GM19452 (cell line): ENCODE data around the gene LUM.

ENCODE experiments used
- ATAC-seq: cut with Tn5 transposase; IDR thresholded peaks from one replicate; pipeline ENCODE4 v1.9.1; 2021; ENCODE audit not compliant: unreplicated experiment

LUM gene

DNA sequence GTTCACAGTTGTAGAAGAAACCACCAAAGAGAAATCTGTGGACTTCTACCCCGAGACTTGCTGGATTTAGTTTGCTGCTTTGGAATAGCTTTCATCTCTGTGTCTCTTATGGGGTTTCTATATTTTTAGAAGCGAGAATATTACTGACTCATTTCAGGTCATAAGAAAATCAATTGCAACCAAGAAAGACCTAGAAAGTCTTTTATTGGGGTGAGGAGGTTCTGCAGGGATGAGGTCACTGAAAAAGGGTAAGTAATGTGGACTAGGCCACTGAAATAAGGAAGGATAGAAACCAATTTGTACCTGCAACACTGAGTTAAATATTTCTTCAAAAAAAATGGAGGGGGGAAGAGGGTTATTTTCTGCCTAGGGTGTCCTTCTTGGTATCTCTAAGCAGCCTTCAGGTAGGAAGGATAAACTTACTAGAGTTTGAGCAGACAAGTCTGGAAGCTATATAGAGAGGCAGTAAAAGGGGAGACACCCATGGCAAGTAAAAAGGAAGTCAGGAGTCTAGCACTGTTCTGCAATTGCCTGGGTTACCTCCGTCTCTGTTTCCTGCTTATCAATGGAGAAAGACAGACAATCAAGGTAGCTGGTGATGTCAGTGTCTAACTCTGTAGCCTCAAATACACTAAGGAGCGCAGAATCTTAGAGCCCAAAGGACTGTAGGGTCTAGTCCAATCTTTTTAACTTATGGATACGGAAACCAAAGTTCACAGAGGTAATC is 33.9 kb downstream of the LUM start:
- no peak for ATAC-seq

DNA sequence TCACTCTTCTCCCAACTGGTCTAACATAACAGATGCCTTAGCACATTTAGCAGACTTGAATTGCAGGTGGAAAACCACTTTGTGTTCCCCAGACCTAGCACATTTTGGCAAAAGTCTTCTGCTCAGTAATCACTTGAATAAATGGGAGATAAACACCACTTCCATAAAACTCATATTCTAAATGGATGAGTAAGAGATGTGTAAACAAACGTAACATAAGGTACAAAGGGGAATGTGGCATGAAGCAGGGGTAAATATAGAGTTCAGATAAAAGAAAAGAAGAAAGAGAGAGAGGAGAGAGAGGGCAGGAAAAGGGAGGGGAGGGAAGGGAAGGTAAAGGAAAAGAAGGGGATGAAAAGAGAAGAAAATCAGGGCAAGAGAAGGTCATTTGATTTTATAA is 36.4 kb downstream of the LUM start:
- ATAC-seq = no peak

DNA sequence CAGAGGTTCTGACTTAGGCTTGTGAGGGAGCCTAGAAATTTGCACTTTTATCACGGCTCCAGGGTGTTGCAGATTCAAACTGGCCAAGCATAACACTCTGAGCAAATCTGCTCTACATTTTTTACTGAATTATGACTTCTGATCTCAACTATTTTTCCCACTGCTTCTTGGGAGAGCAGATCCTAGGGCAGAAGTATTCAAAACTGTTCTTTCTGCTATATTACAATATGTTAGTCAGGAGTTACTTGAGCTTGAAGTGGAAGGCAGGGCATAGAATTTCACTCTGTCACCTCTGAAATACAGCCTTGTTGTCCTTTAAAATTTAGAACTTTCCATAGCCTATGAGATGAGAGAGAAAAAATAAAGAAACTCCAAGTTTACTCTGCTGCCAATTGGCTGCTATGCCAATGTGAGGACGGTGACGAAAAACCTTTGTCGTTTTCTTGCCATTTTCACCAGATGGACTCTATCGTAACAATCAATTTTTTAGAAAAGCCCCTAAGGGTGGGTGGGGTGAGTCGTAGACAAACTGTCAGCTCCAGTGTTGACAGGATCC is 37.1 kb downstream of the LUM start:
- ATAC-seq = no peak

DNA sequence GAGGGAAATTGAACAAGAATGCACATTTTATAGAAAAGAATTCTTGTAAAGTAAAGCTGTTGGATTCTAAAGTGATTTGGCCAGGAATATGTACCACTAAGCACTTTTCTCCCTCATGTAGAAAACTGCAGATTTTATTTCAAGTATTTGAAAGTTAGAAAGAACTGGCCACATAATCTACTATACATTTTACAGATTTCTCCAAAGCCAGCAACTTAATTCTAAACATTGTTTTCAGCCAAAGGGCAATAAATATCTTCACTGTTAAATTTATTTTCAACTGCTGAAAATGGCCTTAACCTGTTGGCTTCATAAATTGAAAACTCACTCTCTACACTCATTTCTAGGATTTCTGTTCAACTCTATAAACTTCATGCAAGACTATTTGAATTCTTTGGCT is 37.9 kb downstream of the LUM start:
- ATAC-seq = no peak

DNA sequence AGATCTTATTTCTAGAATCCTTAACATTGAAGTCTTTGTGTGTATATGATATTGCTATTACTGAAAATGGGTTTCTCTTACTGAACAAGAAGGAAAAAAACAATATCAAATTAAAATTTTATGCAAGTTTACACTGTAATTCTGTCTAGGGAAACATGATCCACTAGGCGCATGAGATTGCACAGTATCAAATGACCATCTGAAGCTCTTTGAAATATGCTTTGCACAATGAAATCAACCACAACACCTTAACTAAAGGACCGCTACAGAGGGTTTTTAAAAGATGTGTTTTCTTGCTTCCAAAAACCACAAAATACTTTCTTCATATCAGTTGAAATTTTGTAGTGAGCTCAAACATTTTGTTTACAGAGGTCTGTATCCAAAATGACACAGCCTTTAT is 38.4 kb downstream of the LUM start:
- ATAC-seq = no peak

DNA sequence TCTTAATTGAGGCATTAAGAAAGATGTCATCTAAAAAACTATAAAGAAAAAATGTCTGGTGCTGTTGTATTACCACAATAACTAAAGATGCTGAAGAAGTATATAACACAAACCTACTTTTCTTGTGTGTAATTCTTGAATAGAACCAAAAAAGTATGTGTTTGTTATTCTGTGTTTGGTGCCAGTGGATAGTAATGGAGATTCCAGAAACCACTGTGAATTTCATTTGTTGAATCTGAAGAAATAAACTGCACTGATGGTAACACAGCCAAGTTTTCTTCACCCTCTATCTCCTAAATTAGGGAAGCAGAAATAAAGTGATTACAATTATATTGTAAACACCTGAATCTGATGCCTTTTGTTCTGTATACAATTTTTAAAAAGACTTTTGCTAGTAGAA is 40.4 kb downstream of the LUM start:
- ATAC-seq = no peak

DNA sequence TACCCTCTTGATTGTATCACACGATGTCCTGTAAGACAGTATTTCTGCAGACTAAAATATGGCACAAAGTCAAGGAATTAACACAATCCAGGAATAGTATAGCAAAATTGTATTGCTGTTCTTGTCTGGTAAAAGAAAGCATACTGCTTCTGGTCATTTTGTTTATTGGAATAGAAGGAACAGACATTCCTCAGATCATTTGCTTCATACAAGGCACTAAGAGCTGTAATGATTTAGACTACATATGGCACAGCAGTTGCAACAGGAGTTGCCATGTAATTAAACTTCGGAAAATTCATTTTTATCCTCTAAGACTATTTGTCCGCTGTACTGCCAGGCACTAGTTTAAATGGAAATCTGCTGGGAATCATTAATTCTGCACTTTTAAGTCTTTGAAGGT is 45.9 kb downstream of the LUM start:
- no peak for ATAC-seq

DNA sequence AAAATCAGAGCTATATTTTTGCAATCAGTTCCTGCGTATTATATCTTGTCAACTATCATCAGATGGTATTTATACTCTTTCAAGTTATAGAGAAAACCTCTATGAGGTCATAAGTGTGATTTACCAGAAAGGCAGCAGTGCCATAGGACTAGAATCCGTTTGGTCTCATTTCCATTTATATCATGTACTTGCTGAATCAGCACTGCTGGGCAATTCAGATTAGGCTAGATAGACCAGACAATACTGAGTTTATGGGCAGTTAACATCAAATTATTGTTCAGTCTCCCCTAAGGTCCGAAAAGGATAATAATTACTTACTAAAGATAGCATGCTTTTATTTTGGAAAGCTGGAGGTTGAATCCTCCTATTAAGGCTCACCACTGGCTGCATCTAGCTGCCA is 46.7 kb downstream of the LUM start:
- no peak for ATAC-seq

DNA sequence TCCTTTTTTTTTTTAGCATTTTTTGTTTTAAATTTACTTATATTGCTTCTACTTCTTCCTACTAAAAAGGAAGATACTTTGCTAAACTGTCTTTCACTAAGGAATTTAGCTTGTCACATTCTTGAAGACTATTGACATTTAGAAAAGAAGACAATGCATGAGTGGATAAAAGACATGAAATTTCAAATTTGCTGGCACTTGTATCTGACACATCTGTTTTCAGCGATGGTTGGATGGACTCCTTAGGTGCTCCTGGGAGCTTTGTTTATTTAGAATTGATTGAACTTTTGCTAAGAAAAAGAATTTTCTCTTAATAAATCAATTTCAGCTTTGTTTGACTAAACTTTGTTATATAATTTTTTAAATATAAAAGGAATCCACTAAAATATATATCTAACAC is 50.2 kb downstream of the LUM start:
- no peak for ATAC-seq

DNA sequence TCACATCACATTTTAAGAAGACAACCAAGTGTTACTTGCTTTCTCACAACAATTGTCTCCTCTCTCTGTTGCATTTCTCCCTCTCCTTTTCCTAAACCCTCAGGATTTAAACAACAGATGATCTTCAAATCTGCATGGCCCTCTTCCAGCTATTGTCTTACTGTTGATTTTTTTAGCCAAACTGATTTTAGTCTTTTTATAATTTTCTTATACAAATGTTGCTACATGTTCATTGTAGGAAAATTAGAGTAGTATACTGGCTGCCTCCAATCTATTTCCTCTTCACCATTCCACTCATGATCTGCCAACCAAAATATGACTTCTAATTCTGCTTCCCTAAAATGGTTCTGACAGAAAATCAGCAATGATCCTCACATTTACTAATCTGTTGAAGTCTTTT is 52.1 kb downstream of the LUM start:
- no peak for ATAC-seq

DNA sequence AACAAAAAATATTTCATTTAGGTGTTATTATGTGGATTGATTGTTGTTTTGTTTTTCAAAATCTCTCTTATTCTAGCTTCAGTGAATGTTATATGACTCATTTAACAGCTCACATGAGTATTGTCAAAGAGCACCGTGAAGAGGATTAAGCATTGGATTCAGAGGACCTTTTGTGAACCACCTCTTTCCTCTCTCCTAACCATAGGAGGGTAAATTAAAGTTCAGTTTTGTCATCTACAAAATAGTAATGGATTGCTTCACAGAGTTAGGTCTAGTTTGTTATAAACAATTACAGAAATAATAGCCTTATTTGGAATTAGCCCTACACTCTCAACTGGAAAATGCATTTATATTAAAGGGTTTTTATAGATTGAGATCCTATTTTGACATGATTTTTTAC is 52.5 kb downstream of the LUM start:
- ATAC-seq = no peak

DNA sequence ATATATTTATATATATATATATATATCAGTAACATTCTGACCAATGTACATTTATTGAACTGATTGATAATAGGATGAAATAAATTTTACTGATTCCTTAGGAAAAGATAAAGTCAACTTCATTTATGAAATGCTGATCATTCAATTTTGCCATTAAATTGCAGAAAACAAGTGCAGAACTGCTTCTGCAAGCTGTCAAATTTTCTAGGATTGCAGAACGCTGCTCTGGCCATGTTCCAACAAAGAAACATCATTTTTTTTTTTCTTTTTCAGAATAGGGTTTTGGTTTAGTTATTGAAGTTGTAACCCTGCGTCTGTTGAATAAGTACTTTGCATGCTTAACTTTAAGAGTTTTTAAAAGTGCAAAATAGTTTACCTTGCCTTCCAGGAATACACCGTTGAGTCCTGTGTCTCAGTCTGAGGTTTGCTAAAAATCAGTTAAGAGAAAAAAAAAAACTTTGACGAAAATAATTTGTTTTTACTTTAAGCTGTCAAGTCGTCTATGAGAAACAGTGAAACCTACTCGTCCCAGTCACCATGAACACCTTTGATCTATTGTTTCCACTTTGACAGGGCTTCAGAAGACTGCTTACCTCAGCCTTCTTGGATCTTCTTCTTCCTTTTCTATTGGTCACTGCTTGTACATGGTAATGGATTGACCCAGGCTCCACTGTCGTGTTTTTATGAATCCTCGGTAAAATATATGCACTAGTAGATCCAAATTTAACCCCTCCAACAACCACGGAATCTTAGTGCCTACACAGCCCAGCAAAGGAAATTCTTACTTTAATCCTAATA is 53.7 kb downstream of the LUM start, which contains the start of gene KERA:
TSS of gene KERA (minus strand) at position 657 of the 798 bp plus-strand sequence. CDS start 1,743 bp downstream, outside the sequence.
- no peak for ATAC-seq

DNA sequence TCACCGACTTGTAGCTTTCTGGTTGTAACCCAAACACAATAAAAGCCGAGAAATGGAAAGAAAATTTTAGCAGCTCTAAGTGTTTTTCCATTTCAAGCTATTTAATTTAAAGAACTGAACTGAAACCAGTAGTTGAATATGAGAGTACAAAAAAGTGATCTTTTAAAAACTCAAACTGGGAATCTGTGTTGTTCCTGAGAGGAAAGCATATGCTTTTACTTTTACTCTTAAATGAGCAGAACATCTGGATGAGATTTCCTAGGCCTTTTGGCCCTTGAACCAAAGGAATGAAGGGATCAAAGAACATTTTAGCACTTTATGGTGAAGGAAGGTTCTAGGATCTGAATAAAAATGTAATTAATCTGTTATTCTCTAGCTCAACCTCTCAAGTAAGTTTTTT is 54.8 kb downstream of the LUM start:
- no peak for ATAC-seq

DNA sequence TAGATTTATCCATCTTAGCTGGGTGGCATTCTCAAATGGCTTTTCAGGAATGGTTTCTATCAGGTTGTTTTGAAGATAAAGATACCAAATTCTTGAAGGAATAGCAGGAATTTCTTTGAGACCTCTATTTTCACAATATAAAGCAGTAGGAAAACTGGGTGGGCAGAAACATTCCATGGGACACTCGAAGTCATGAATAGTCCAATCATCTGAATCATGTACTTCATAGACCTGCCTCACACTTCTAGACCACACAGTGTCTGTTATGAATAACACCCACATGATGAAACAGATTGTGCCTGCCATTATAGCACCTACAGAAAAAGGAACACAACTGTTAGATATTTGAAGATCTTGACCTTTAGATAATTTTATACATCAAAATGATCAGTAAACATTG is 55.3 kb downstream of the LUM start:
- no peak for ATAC-seq

DNA sequence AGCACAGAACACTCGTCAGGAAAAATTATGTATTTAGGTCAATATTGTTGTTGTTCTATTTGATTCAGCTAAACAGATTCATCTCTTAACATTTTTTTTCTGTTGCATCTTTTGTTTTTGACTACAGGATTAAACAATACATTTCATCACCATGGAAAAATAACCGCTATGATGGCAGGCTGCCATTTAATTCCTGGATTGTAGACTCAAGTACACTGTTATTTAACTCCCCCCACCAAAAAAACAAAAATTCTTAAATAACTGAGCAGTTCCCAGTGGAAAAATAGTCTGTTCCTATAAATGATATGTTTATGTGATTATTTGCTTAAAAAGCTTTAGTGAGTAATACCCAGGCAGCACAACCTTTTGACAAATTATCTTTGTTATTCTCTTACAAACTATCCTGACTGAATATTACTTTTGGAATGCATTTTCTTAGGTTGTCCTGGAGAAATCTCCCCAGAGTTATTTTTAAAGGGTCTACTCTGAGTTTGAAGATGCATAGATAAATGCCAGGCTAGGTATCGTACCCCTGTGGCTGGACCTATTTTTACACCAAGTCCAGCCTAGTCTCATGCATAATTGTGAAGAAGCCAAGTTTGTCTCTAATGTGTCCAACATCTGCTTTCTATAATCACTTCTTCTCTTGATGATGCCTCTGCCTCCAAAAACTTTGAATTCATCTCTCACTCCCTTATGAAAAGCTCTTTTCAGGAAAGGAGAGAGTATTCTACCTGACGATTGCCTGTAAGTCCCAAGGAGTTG is 57.2 kb downstream of the LUM start:
- no peak for ATAC-seq
